Vagina (tissue), 2 donors: ENCODE results near the gene SST. TPM values are rescaled to one million over a fixed set of nuclear protein-coding genes. Genes with fewer than 3 reads are reported as not detected.

Experiments
- DNase-seq, 2 donors: peaks; one replicate each; pipeline ENCODE4 v3.0.0-alpha.2; 2017; ENCODE audit errors: extremely low spot score in 2 of 2
- H3K27ac ChIP-seq: fragments of 200-600 bp; sonication (generic); one replicate; pipeline ENCODE4 v1.5.1; 2019
- H3K27me3 ChIP-seq: fragments of 200-600 bp; sonication (generic); one replicate; pipeline ENCODE4 v1.5.1; 2019
- H3K36me3 ChIP-seq, 2 donors: fragments of 200-600 bp; sonication (generic); one replicate each; pipeline ENCODE4 v1.5.1; 2017 to 2019
- H3K4me1 ChIP-seq: fragments of 200-600 bp; sonication (generic); one replicate; pipeline ENCODE4 v1.5.1; 2019
- H3K4me3 ChIP-seq, 2 donors: fragments of 200-600 bp; sonication (generic); 1 replicate in 1 of 2; 2 replicates in 1 of 2; pipeline ENCODE4 v1.5.1; 2016 to 2019
- H3K9me3 ChIP-seq: fragments of 200-600 bp; sonication (generic); one replicate; pipeline ENCODE4 v1.5.1; 2019
- CTCF ChIP-seq, 3 experiments: fragments of 450-650 bp in 2 of 3; fragments of 200-600 bp in 1 of 3; sonication (generic) in 1 of 3; IDR thresholded peaks; one replicate each; pipeline ENCODE4 v1.5.1; 2017 to 2019; ENCODE audit warnings: antibody characterized with exemption in 3 of 3, mild to moderate bottlenecking in 2 of 3, moderate library complexity in 2 of 3
- POLR2A ChIP-seq, 2 donors: fragments of 450-650 bp; IDR thresholded peaks; one replicate each; pipeline ENCODE4 v1.6.1; 2017; ENCODE audit warnings: antibody characterized with exemption in 2 of 2, mild to moderate bottlenecking in 2 of 2, moderate library complexity in 2 of 2
- POLR2AphosphoS5 ChIP-seq, 2 donors: sonication (generic); formaldehyde crosslinking; IDR thresholded peaks; one replicate each; pipeline ENCODE4 v1.9.0; 2017; ENCODE audit warnings: antibody characterized with exemption in 2 of 2, mild to moderate bottlenecking in 2 of 2, low read depth in 1 of 2; ENCODE audit not compliant: insufficient read depth in 1 of 2
- intact Hi-C: fragments of 100-400 bp; cut with DNase I; formaldehyde crosslinking; loops from one replicate; pipeline ENCODE4 v1.15.1; 2023
- total RNA-seq: library from RNA; depleted of rRNA; stranded (reverse); fragments of >200 nt; gene quantifications from one replicate; pipeline ENCODE4 v1.2.3, GENCODE V29; 2016

The SST gene
- total RNA-seq, 1 donor from 2014 or later = 23.8 TPM

- no peaks in the 10 kb centered on the region for H3K4me1 ChIP-seq
- H3K4me3 ChIP-seq = no peak within 1 kb of the TSS
- no peaks in the 10 kb centered on the region for H3K27me3 ChIP-seq
- no peak for DNase-seq
- H3K9me3 ChIP-seq = no peaks in the 10 kb centered on the region
- TF ChIP-seq CTCF (IDR thresholded peaks at IDR 0.05) (no peak), POLR2A (IDR thresholded peaks at IDR 0.05) (no peak), POLR2AphosphoS5 (IDR thresholded peaks at IDR 0.05; ENCODE audit: insufficient read depth in 1 of 2, low read depth in 1 of 2) (no peak)
- intact Hi-C loops = no loop called here
- H3K36me3 ChIP-seq = no peaks in the 10 kb centered on the region
- no peak within 1 kb of the TSS for H3K27ac ChIP-seq
Observed at GRCh38 chr3:187702507-187703033, 32.4 kb upstream of the SST start, which contains the start of gene RTP2. TSS of gene RTP2 (minus strand) at chr3:187702557. CDS start at chr3:187702128, 429 bp downstream.

GRCh38 chr3:187700249-187700648 lies 30.1 kb upstream of the SST start:
- H3K36me3 ChIP-seq = no peaks in the 10 kb centered on the region
- intact Hi-C loops = no loop called here
- no peak overlapping the region for H3K4me3 ChIP-seq
- no peak overlapping the region for H3K27ac ChIP-seq
- H3K4me1 ChIP-seq = peaks cover 8% of the 10 kb centered on the region
- no peaks in the 10 kb centered on the region for H3K27me3 ChIP-seq
- no peak for TF ChIP-seq POLR2A (IDR thresholded peaks at IDR 0.05)
- no peak for TF ChIP-seq CTCF (IDR thresholded peaks at IDR 0.05)
- TF ChIP-seq POLR2AphosphoS5 (IDR thresholded peaks at IDR 0.05; ENCODE audit: insufficient read depth in 1 of 2, low read depth in 1 of 2) = no peak
- no peak for DNase-seq
- H3K9me3 ChIP-seq = no peaks in the 10 kb centered on the region

- no peak for TF ChIP-seq POLR2A (IDR thresholded peaks at IDR 0.05)
- no peak for TF ChIP-seq POLR2AphosphoS5 (IDR thresholded peaks at IDR 0.05; ENCODE audit: insufficient read depth in 1 of 2, low read depth in 1 of 2)
- TF ChIP-seq CTCF (IDR thresholded peaks at IDR 0.05) = no peak
- no peaks in the 10 kb centered on the region for H3K9me3 ChIP-seq
- no peak overlapping the region for H3K4me3 ChIP-seq
- no peaks in the 10 kb centered on the region for H3K27me3 ChIP-seq
- H3K4me1 ChIP-seq = peaks cover 8% of the 10 kb centered on the region
- no peak for DNase-seq
- H3K36me3 ChIP-seq = no peaks in the 10 kb centered on the region
- no peak overlapping the region for H3K27ac ChIP-seq
- intact Hi-C loops = no loop called here
Observed at GRCh38 chr3:187698499-187699399, 28.6 kb upstream of the SST start.

GRCh38 chr3:187696021-187696420 lies 25.8 kb upstream of the SST start:
- H3K4me3 ChIP-seq = no peak overlapping the region
- DNase-seq = no peak
- no peaks in the 10 kb centered on the region for H3K27me3 ChIP-seq
- no peaks in the 10 kb centered on the region for H3K36me3 ChIP-seq
- H3K4me1 ChIP-seq = peaks cover 8% of the 10 kb centered on the region
- no peaks in the 10 kb centered on the region for H3K9me3 ChIP-seq
- intact Hi-C loops = no loop called here
- TF ChIP-seq POLR2A (IDR thresholded peaks at IDR 0.05) (no peak), POLR2AphosphoS5 (IDR thresholded peaks at IDR 0.05; ENCODE audit: insufficient read depth in 1 of 2, low read depth in 1 of 2) (no peak), CTCF (IDR thresholded peaks at IDR 0.05) (no peak)
- no peak overlapping the region for H3K27ac ChIP-seq

GRCh38 chr3:187695449-187695848 lies 25.3 kb upstream of the SST start:
- DNase-seq = no peak
- H3K4me3 ChIP-seq = no peak overlapping the region
- H3K36me3 ChIP-seq = no peaks in the 10 kb centered on the region
- H3K9me3 ChIP-seq = no peaks in the 10 kb centered on the region
- intact Hi-C loops = no loop called here
- no peak overlapping the region for H3K27ac ChIP-seq
- H3K4me1 ChIP-seq = peaks cover 8% of the 10 kb centered on the region
- TF ChIP-seq CTCF (IDR thresholded peaks at IDR 0.05) (no peak), POLR2A (IDR thresholded peaks at IDR 0.05) (no peak), POLR2AphosphoS5 (IDR thresholded peaks at IDR 0.05; ENCODE audit: insufficient read depth in 1 of 2, low read depth in 1 of 2) (no peak)
- H3K27me3 ChIP-seq = no peaks in the 10 kb centered on the region
